DOHH2 (cell line): ENCODE data around the gene ROCK2.

Source experiments
- H3F3A ChIP-seq: fragments of 200-600 bp; sonication (generic), shearing (Covaris generic); 2 replicates; pipeline ENCODE4 v1.6.0; 2016; ENCODE audit warnings: antibody characterized with exemption, mild to moderate bottlenecking; ENCODE audit not compliant: control insufficient read depth, insufficient read depth
- H3K27ac ChIP-seq: fragments of 200-600 bp; sonication (generic); 2 replicates; pipeline ENCODE4 v1.5.1; 2014; ENCODE audit warnings: low read depth, mild to moderate bottlenecking, low read length, moderate library complexity
- H3K27me3 ChIP-seq: fragments of 200-600 bp; sonication (generic); 2 replicates; pipeline ENCODE4 v1.6.1; 2014; ENCODE audit warnings: mild to moderate bottlenecking, low read length, mixed read lengths; ENCODE audit not compliant: control insufficient read depth
- H3K36me3 ChIP-seq: fragments of 200-600 bp; sonication (generic); 2 replicates; pipeline ENCODE4 v1.6.1; 2014; ENCODE audit warnings: mild to moderate bottlenecking, low read length, moderate library complexity, mixed read lengths; ENCODE audit not compliant: control insufficient read depth
- H3K4me1 ChIP-seq: fragments of 200-600 bp; sonication (generic); 2 replicates; pipeline ENCODE4 v1.6.1; 2014; ENCODE audit warnings: mild to moderate bottlenecking, low read length, mixed read lengths; ENCODE audit not compliant: control insufficient read depth
- H3K4me2 ChIP-seq: fragments of 200-600 bp; sonication (generic); 2 replicates; pipeline ENCODE4 v1.6.0; 2014; ENCODE audit warnings: mild to moderate bottlenecking, low read length, moderate library complexity
- H3K4me3 ChIP-seq: fragments of 200-600 bp; sonication (generic); 2 replicates; pipeline ENCODE4 v1.5.1; 2014; ENCODE audit warnings: mild to moderate bottlenecking, low read length, mixed read lengths
- H3K79me2 ChIP-seq: fragments of 200-600 bp; sonication (generic); 2 replicates; pipeline ENCODE4 v1.6.1; 2014; ENCODE audit warnings: mild to moderate bottlenecking, low read length, mixed read lengths; ENCODE audit not compliant: control insufficient read depth
- H3K9me2 ChIP-seq: fragments of 200-600 bp; sonication (generic); replicated peaks from 2 replicates; pipeline ENCODE4 v1.6.1; 2014; ENCODE audit warnings: mild to moderate bottlenecking, low read length, mixed read lengths; ENCODE audit not compliant: control insufficient read depth
- H3K9me3 ChIP-seq: fragments of 200-600 bp; sonication (generic); 2 replicates; pipeline ENCODE4 v1.6.1; 2014; ENCODE audit warnings: antibody characterized with exemption, low read length, mixed read lengths; ENCODE audit not compliant: control insufficient read depth, insufficient read depth
- H4K20me1 ChIP-seq: fragments of 200-600 bp; sonication (generic); 2 replicates; pipeline ENCODE4 v1.6.0; 2014; ENCODE audit warnings: low read depth, mild to moderate bottlenecking, antibody characterized with exemption, low read length, moderate library complexity; ENCODE audit not compliant: control insufficient read depth, insufficient read depth
- CTCF ChIP-seq: fragments of 200-600 bp; sonication (generic); IDR thresholded peaks from one replicate; pipeline ENCODE4 v1.5.1; 2014; ENCODE audit warnings: antibody characterized with exemption, mild to moderate bottlenecking, low read depth, low read length; ENCODE audit not compliant: poor library complexity, severe bottlenecking
- EZH2phosphoT487 ChIP-seq: fragments of 200-600 bp; sonication (generic); IDR thresholded peaks from 2 replicates; pipeline ENCODE4 v1.6.1; 2017; ENCODE audit warnings: borderline replicate concordance, mild to moderate bottlenecking, antibody characterized with exemption, low read length, moderate library complexity, mixed read lengths

Gene ROCK2

GRCh38 chr2:11144738-11145079 is 199.7 kb downstream of the ROCK2 start:
- H3K4me2 ChIP-seq: no peak overlapping the region
- H3K36me3 ChIP-seq: no peaks in the 10 kb centered on the region
- H3K4me3 ChIP-seq: no peak overlapping the region
- H3K79me2 ChIP-seq: no peaks in the 10 kb centered on the region
- no peak overlapping the region for H3K27ac ChIP-seq
- no peaks in the 10 kb centered on the region for H3K9me2 ChIP-seq
- H3F3A ChIP-seq: no peaks in the 10 kb centered on the region
- H3K9me3 ChIP-seq: no peaks in the 10 kb centered on the region
- peaks cover 7% of the 10 kb centered on the region for H3K27me3 ChIP-seq
- no peak for TF ChIP-seq EZH2phosphoT487
- no peak for TF ChIP-seq CTCF
- peaks cover 4% of the 10 kb centered on the region for H3K4me1 ChIP-seq
- H4K20me1 ChIP-seq: no peaks in the 10 kb centered on the region

GRCh38 chr2:11144077-11144737 is 200.2 kb downstream of the ROCK2 start:
- H3K27ac ChIP-seq: no peak overlapping the region
- TF ChIP-seq CTCF (no peak), EZH2phosphoT487 (no peak)
- H3K27me3 ChIP-seq: peaks cover 7% of the 10 kb centered on the region

GRCh38 chr2:11142987-11143386 is 201.4 kb downstream of the ROCK2 start:
- peaks cover 7% of the 10 kb centered on the region for H3K27me3 ChIP-seq
- no peak overlapping the region for H3K4me2 ChIP-seq

More at GRCh38 chr2:11144077-11144737, 200.2 kb downstream of the ROCK2 start:
- no peak overlapping the region for H3K4me3 ChIP-seq
- H3K36me3 ChIP-seq: no peaks in the 10 kb centered on the region
- H3K4me1 ChIP-seq: peaks cover 4% of the 10 kb centered on the region
- H3F3A ChIP-seq: no peaks in the 10 kb centered on the region
- no peaks in the 10 kb centered on the region for H4K20me1 ChIP-seq
- H3K9me3 ChIP-seq: no peaks in the 10 kb centered on the region
- H3K9me2 ChIP-seq: no peaks in the 10 kb centered on the region
- no peaks in the 10 kb centered on the region for H3K79me2 ChIP-seq
- no peak overlapping the region for H3K4me2 ChIP-seq

More at GRCh38 chr2:11142987-11143386, 201.4 kb downstream of the ROCK2 start:
- Histone ChIP-seq H3K9me3 (no peaks in the 10 kb centered on the region), H3K9me2 (no peaks in the 10 kb centered on the region), H3K4me1 (peaks cover 4% of the 10 kb centered on the region), H3K27ac (no peak overlapping the region), H3K79me2 (no peaks in the 10 kb centered on the region), H4K20me1 (no peaks in the 10 kb centered on the region), H3F3A (no peaks in the 10 kb centered on the region), H3K4me3 (no peak overlapping the region), H3K36me3 (no peaks in the 10 kb centered on the region)
- TF ChIP-seq EZH2phosphoT487 (no peak), CTCF (no peak)
